ENCODE measurements around the gene SMIM45.
"Not testable (repeated sequence)": the region's sequence is repeated elsewhere in the genome, so short reads cannot be mapped to it uniquely, and the experiment has no call there.

Gene SMIM45

GRCh38 chr22:41940832-41941765 lies 10.9 kb upstream of the SMIM45 start:
- Mint-ChIP-seq H3K4me3 (peak overlapping the region; percentile 95), H3K36me3 (peaks cover 100% of the 10 kb centered on the region), H3K9me3 (no peaks in the 10 kb centered on the region), H3K27ac (peak overlapping the region; percentile 99), H3K4me1 (peaks cover 60% of the 10 kb centered on the region)
- peak; percentile 82 to 91 for DNase-seq (ENCODE audit: low spot score in 2 of 2)
- peak; percentile 77 for ATAC-seq

- no peak for ATAC-seq
- Mint-ChIP-seq H3K9me3 (no peaks in the 10 kb centered on the region), H3K36me3 (peaks cover 83% of the 10 kb centered on the region), H3K4me3 (peak overlapping the region; percentile 62), H3K4me1 (peaks cover 60% of the 10 kb centered on the region), H3K27ac (peak overlapping the region; percentile 82)
- DNase-seq (ENCODE audit: low spot score in 2 of 2), result no peak
These were observed 8.2 kb upstream of the SMIM45 start for GRCh38 chr22:41943661-41944209.

- Mint-ChIP-seq H3K36me3 (peaks cover 52% of the 10 kb centered on the region), H3K4me1 (peaks cover 38% of the 10 kb centered on the region), H3K4me3 (peak within 1 kb of the TSS; percentile 87), H3K27ac (peak within 1 kb of the TSS; percentile 86), H3K9me3 (no peaks in the 10 kb centered on the region)
- DNase-seq (ENCODE audit: low spot score in 2 of 2) (peak; percentile 86 to 97), ATAC-seq (peak; percentile 96)
These were observed 5.1 kb upstream of the SMIM45 start, which contains the start of gene CENPM for GRCh38 chr22:41946629-41947423. TSS of gene CENPM (minus strand) at chr22:41947152. CDS start at chr22:41947076, 76 bp downstream.

GRCh38 chr22:41947424-41948080 lies 4.4 kb upstream of the SMIM45 start:
- H3K4me1 Mint-ChIP-seq, result peaks cover 34% of the 10 kb centered on the region

GRCh38 chr22:41948142-41948541 lies 3.8 kb upstream of the SMIM45 start:
- H3K4me1 Mint-ChIP-seq, result peaks cover 34% of the 10 kb centered on the region
- H3K4me3 Mint-ChIP-seq, result peak overlapping the region; percentile 87
- H3K9me3 Mint-ChIP-seq, result no peaks in the 10 kb centered on the region
- no peak overlapping the region for H3K27ac Mint-ChIP-seq
- peaks cover 39% of the 10 kb centered on the region for H3K36me3 Mint-ChIP-seq
- ATAC-seq, result no peak
- DNase-seq (ENCODE audit: low spot score in 2 of 2), result no peak

More at GRCh38 chr22:41947424-41948080, 4.4 kb upstream of the SMIM45 start:
- Mint-ChIP-seq H3K36me3 (peaks cover 45% of the 10 kb centered on the region), H3K9me3 (no peaks in the 10 kb centered on the region), H3K4me3 (peak overlapping the region; percentile 87), H3K27ac (peak overlapping the region; percentile 86)
- DNase-seq (ENCODE audit: low spot score in 2 of 2), result no peak
- ATAC-seq, result no peak

GRCh38 chr22:41948928-41949296 lies 3.0 kb upstream of the SMIM45 start:
- Mint-ChIP-seq H3K4me3 (peak overlapping the region; percentile 87), H3K27ac (peak overlapping the region; percentile 9), H3K4me1 (peaks cover 27% of the 10 kb centered on the region), H3K36me3 (peaks cover 31% of the 10 kb centered on the region)
- H3K9me3 Mint-ChIP-seq; DNase-seq (ENCODE audit: low spot score in 2 of 2); ATAC-seq: not testable (repeated sequence)

GRCh38 chr22:41949297-41949965 lies 2.5 kb upstream of the SMIM45 start:
- ATAC-seq, result no peak
- Mint-ChIP-seq H3K4me3 (peak overlapping the region; percentile 87), H3K27ac (peak overlapping the region; percentile 9), H3K36me3 (peaks cover 26% of the 10 kb centered on the region), H3K9me3 (no peaks in the 10 kb centered on the region), H3K4me1 (peaks cover 25% of the 10 kb centered on the region)
- DNase-seq (ENCODE audit: low spot score in 2 of 2), result no peak

GRCh38 chr22:41952713-41953112 lies 763 bp downstream of the SMIM45 start:
- peaks cover 14% of the 10 kb centered on the region for H3K4me1 Mint-ChIP-seq
- no peak for ATAC-seq
- H3K4me3 Mint-ChIP-seq, result no peak overlapping the region
- no peaks in the 10 kb centered on the region for H3K9me3 Mint-ChIP-seq
- H3K27ac Mint-ChIP-seq, result no peak overlapping the region
- DNase-seq (ENCODE audit: low spot score in 2 of 2), result no peak
- no peaks in the 10 kb centered on the region for H3K36me3 Mint-ChIP-seq

GRCh38 chr22:41957941-41958556 lies 6.1 kb downstream of the SMIM45 start:
- peaks cover 12% of the 10 kb centered on the region for H3K4me1 Mint-ChIP-seq
- H3K9me3 Mint-ChIP-seq, result no peaks in the 10 kb centered on the region
- peak overlapping the region; percentile 26 for H3K27ac Mint-ChIP-seq
- DNase-seq (ENCODE audit: low spot score in 2 of 2) (no peak), ATAC-seq (peak; percentile 47)
- H3K4me3 Mint-ChIP-seq, result peak overlapping the region; percentile 55
- no peaks in the 10 kb centered on the region for H3K36me3 Mint-ChIP-seq

GRCh38 chr22:41963453-41964111 lies 11.6 kb downstream of the SMIM45 start:
- Mint-ChIP-seq H3K4me1 (peaks cover 7% of the 10 kb centered on the region), H3K4me3 (no peak overlapping the region), H3K27ac (no peak overlapping the region), H3K36me3 (no peaks in the 10 kb centered on the region), H3K9me3 (no peaks in the 10 kb centered on the region)
- ATAC-seq, result no peak
- no peak for DNase-seq (ENCODE audit: low spot score in 2 of 2)

GRCh38 chr22:41964112-41964491 lies 12.2 kb downstream of the SMIM45 start:
- no peak overlapping the region for H3K4me3 Mint-ChIP-seq
- DNase-seq (ENCODE audit: low spot score in 2 of 2) (no peak), ATAC-seq (no peak)
- no peaks in the 10 kb centered on the region for H3K36me3 Mint-ChIP-seq
- no peak overlapping the region for H3K27ac Mint-ChIP-seq
- no peaks in the 10 kb centered on the region for H3K9me3 Mint-ChIP-seq
- H3K4me1 Mint-ChIP-seq, result peaks cover 7% of the 10 kb centered on the region

- no peak for ATAC-seq
- Mint-ChIP-seq H3K4me3 (no peak overlapping the region), H3K9me3 (no peaks in the 10 kb centered on the region), H3K4me1 (peaks cover 7% of the 10 kb centered on the region), H3K27ac (peak overlapping the region; percentile 70), H3K36me3 (no peaks in the 10 kb centered on the region)
- no peak for DNase-seq (ENCODE audit: low spot score in 2 of 2)
These were observed 14.3 kb downstream of the SMIM45 start for GRCh38 chr22:41966225-41966606.

- Mint-ChIP-seq H3K4me3 (no peak overlapping the region), H3K9me3 (no peaks in the 10 kb centered on the region), H3K4me1 (peaks cover 7% of the 10 kb centered on the region), H3K27ac (peak overlapping the region; percentile 70), H3K36me3 (no peaks in the 10 kb centered on the region)
- DNase-seq (ENCODE audit: low spot score in 2 of 2) (no peak), ATAC-seq (peak; percentile 76)
These were observed 14.8 kb downstream of the SMIM45 start for GRCh38 chr22:41966607-41967240.
